HG02588 (cell line): ENCODE data around the gene FNIP1.
"Not testable (repeated sequence)": the region's sequence is repeated elsewhere in the genome, so short reads cannot be mapped to it uniquely, and the experiment has no call there.

ENCODE experiments used
- ATAC-seq: cut with Tn5 transposase; IDR thresholded peaks from one replicate; pipeline ENCODE4 v1.9.1; 2021; ENCODE audit warnings: mild to moderate bottlenecking, moderate library complexity; ENCODE audit not compliant: unreplicated experiment

FNIP1 gene

GRCh38 chr5:131693894-131694293 lies 102.9 kb downstream of the FNIP1 start:
- no peak for ATAC-seq

- ATAC-seq: no peak
These were observed 111.2 kb downstream of the FNIP1 start for GRCh38 chr5:131685516-131686171.

GRCh38 chr5:131684595-131684994 lies 112.2 kb downstream of the FNIP1 start:
- no peak for ATAC-seq

GRCh38 chr5:131684051-131684450 lies 112.8 kb downstream of the FNIP1 start:
- ATAC-seq: no peak

GRCh38 chr5:131682826-131683225 lies 114.0 kb downstream of the FNIP1 start:
- ATAC-seq: no peak

- ATAC-seq: no peak
These were observed 114.6 kb downstream of the FNIP1 start for GRCh38 chr5:131682175-131682574.

- no peak for ATAC-seq
These were observed 116.9 kb downstream of the FNIP1 start for GRCh38 chr5:131679911-131680310.

GRCh38 chr5:131678273-131678672 lies 118.5 kb downstream of the FNIP1 start:
- ATAC-seq: not testable (repeated sequence)

- no peak for ATAC-seq
These were observed 119.7 kb downstream of the FNIP1 start for GRCh38 chr5:131677115-131677514.

- ATAC-seq: peak; percentile 40
These were observed 124.0 kb downstream of the FNIP1 start for GRCh38 chr5:131672776-131673175.

GRCh38 chr5:131671994-131672655 lies 124.7 kb downstream of the FNIP1 start:
- ATAC-seq: no peak

GRCh38 chr5:131671409-131671808 lies 125.4 kb downstream of the FNIP1 start:
- no peak for ATAC-seq

- no peak for ATAC-seq
These were observed 131.9 kb downstream of the FNIP1 start for GRCh38 chr5:131664929-131665328.

GRCh38 chr5:131661933-131662332 lies 134.9 kb downstream of the FNIP1 start:
- no peak for ATAC-seq

- no peak for ATAC-seq
These were observed 137.0 kb downstream of the FNIP1 start for GRCh38 chr5:131659841-131660240.

GRCh38 chr5:131659290-131659689 lies 137.5 kb downstream of the FNIP1 start:
- no peak for ATAC-seq

GRCh38 chr5:131654776-131655175 lies 142.0 kb downstream of the FNIP1 start:
- ATAC-seq: no peak

GRCh38 chr5:131654309-131654708 lies 142.5 kb downstream of the FNIP1 start:
- ATAC-seq: no peak

GRCh38 chr5:131649161-131649560 lies 147.7 kb downstream of the FNIP1 start:
- no peak for ATAC-seq

GRCh38 chr5:131647048-131647769 lies 149.6 kb downstream of the FNIP1 start:
- ATAC-seq: peak; percentile 68

GRCh38 chr5:131644822-131645221 lies 152.0 kb downstream of the FNIP1 start:
- ATAC-seq: no peak

GRCh38 chr5:131644370-131644769 lies 152.4 kb downstream of the FNIP1 start:
- ATAC-seq: no peak
